HepG2 (cell line): ENCODE data around the gene AIMP2. TPM values are rescaled to one million over a fixed set of nuclear protein-coding genes. Genes with fewer than 3 reads are reported as not detected.

ENCODE experiments used
- GMEB2 ChIP-seq: IDR thresholded peaks from 2 replicates; pipeline ENCODE4 v1.6.1; 2016; ENCODE audit warnings: missing biosample characterization, missing genetic modification reagents, low read depth
- HMGXB3 ChIP-seq: sonication (generic); formaldehyde crosslinking; IDR thresholded peaks from 2 replicates; pipeline ENCODE4 v1.4.0; 2020; ENCODE audit warnings: missing genetic modification reagents, borderline replicate concordance
- ISX ChIP-seq: sonication (generic); formaldehyde crosslinking; conservative IDR thresholded peaks from 2 replicates; pipeline ENCODE4 v1.5.0; 2020; ENCODE audit warnings: missing genetic modification reagents
- TFAP4 ChIP-seq: sonication (generic); IDR thresholded peaks from 2 replicates; pipeline ENCODE4 v1.6.1; 2016; ENCODE audit warnings: low read depth, borderline replicate concordance
- THAP8 ChIP-seq: sonication (generic); formaldehyde crosslinking; IDR thresholded peaks from 2 replicates; pipeline ENCODE4 v1.5.1; 2020; ENCODE audit warnings: missing genetic modification reagents, mild to moderate bottlenecking, borderline replicate concordance
- ZNF142 ChIP-seq: sonication (generic); formaldehyde crosslinking; IDR thresholded peaks from 2 replicates; pipeline ENCODE4 v1.4.0; 2020; ENCODE audit warnings: missing genetic modification reagents
- ZNF251 ChIP-seq: sonication (generic); formaldehyde crosslinking; IDR thresholded peaks from 2 replicates; pipeline ENCODE4 v1.9.0; 2021; ENCODE audit warnings: mild to moderate bottlenecking, missing genetic modification reagents
- ZNF567 ChIP-seq: sonication (generic); formaldehyde crosslinking; IDR thresholded peaks from 2 replicates; pipeline ENCODE4 v1.8.1; 2023; ENCODE audit warnings: mild to moderate bottlenecking, missing genetic modification reagents, borderline replicate concordance
- ZNF572 ChIP-seq: sonication (generic); formaldehyde crosslinking; IDR thresholded peaks from 2 replicates; pipeline ENCODE4 v1.5.1; 2020; ENCODE audit warnings: mild to moderate bottlenecking, missing genetic modification reagents
- ZNF574 ChIP-seq: sonication (generic); formaldehyde crosslinking; IDR thresholded peaks from 2 replicates; pipeline ENCODE4 v1.4.0; 2020; ENCODE audit warnings: missing genetic modification reagents
- polyA plus RNA-seq, 8 experiments: library from polyadenylated mRNA; depleted of rRNA in 3 of 8; stranded (reverse) in 7 of 8; unstranded in 1 of 8; fragments of >200 nt; fragmentation: Illumina TruSeq in 4 of 8; extraction: Trizol in 4 of 8; gene quantifications; 2 replicates each; pipeline versions ENCODE4 v1.2.1 to v1.2.3, GENCODE V29; 2011 to 2016; ENCODE audit warnings: low read depth in 4 of 8, missing spikeins in 1 of 8, mixed read lengths in 1 of 8; ENCODE audit not compliant: insufficient read depth in 1 of 8
- total RNA-seq, 5 experiments: library from RNA; depleted of rRNA; stranded (reverse); fragments of >200 nt; fragmentation: Illumina TruSeq; extraction: Trizol; gene quantifications; 2 replicates each; pipeline ENCODE4 v1.2.3, GENCODE V29; 2016; ENCODE audit warnings: low read depth in 1 of 5

Gene AIMP2
- total and polyA plus RNA-seq, 2 of the 13 experiments (the other 11 are each of a cell fraction or from before 2014, with no cell fraction given), result 38.2 to 84.9 TPM

- TF ChIP-seq ZNF574 (CRISPR knock-in tag), result peak; percentile 93
- peak; percentile 12 for TF ChIP-seq GMEB2 (CRISPR knock-in tag)
- TF ChIP-seq ZNF251 (CRISPR knock-in tag), result 0 out of 2 replicates have a peak, but pooled peaks have one; percentile 87
- TF ChIP-seq ZNF572 (CRISPR knock-in tag), result peak; percentile 97
- TF ChIP-seq ZNF567 (CRISPR knock-in tag), result peak; percentile 100
- peak; percentile 57; the same call in 1 of the 2 replicates for TF ChIP-seq TFAP4
- peak; percentile 99 for TF ChIP-seq ISX (CRISPR knock-in tag)
- TF ChIP-seq THAP8 (CRISPR knock-in tag), result peak; percentile 99
- TF ChIP-seq HMGXB3 (CRISPR knock-in tag), result peak; percentile 93
- TF ChIP-seq ZNF142, result peak; percentile 98
Measured at GRCh38 chr7:6008668-6009611, at the start of gene AIMP2, which contains the start of gene PMS2 (continued).
